ENCODE measurements around the gene KCNT2.

- TF ChIP-seq CTCF (IDR thresholded peaks at IDR 0.05): no peak
- no peak for TF ChIP-seq POLR2A (IDR thresholded peaks at IDR 0.05)
Observed at GRCh38 chr1:196403803-196404690, 204.2 kb downstream of the KCNT2 start.

All from heart left ventricle (tissue), 13 donors.